GM23338 (cell line): ENCODE measurements around the gene MKNK2. TPM values are rescaled to one million over a fixed set of nuclear protein-coding genes. Genes with fewer than 3 reads are reported as not detected.

ENCODE experiments used
- ATAC-seq: fragments of 200-7000 bp; cut with Tn5 transposase; 3 replicates; pipeline ENCODE4 v1.9.1; 2020
- DNase-seq: peaks from one replicate; pipeline ENCODE4 v3.0.0-alpha.2; 2015; ENCODE audit warnings: low spot score
- H2AFZ ChIP-seq: fragments of 200-600 bp; sonication (generic); 2 replicates; pipeline ENCODE4 v1.8.0; 2016; ENCODE audit warnings: antibody characterized with exemption, mild to moderate bottlenecking, moderate library complexity
- H3F3A ChIP-seq: fragments of 200-600 bp; sonication (generic); replicated peaks from 2 replicates; pipeline ENCODE4 v1.8.0; 2017; ENCODE audit warnings: antibody characterized with exemption, mixed run types, low read depth
- H3K27ac ChIP-seq: fragments of 200-600 bp; sonication (generic); 2 replicates; pipeline ENCODE4 v1.6.1; 2016; ENCODE audit warnings: low read depth
- H3K27me3 ChIP-seq: fragments of 200-600 bp; sonication (generic); 2 replicates; pipeline ENCODE4 v1.8.0; 2016; ENCODE audit warnings: mild to moderate bottlenecking, mixed run types, moderate library complexity; ENCODE audit not compliant: insufficient read depth
- H3K36me3 ChIP-seq: fragments of 200-600 bp; sonication (generic); 2 replicates; pipeline ENCODE4 v1.8.0; 2016; ENCODE audit warnings: mild to moderate bottlenecking; ENCODE audit not compliant: insufficient read depth
- H3K4me1 ChIP-seq: fragments of 200-600 bp; sonication (generic); 2 replicates; pipeline ENCODE4 v1.8.0; 2016; ENCODE audit warnings: mild to moderate bottlenecking, moderate library complexity; ENCODE audit not compliant: insufficient read depth
- H3K4me2 ChIP-seq: fragments of 200-600 bp; sonication (generic); 2 replicates; pipeline ENCODE4 v1.7.1; 2017; ENCODE audit warnings: mixed run types
- H3K4me3 ChIP-seq: fragments of 200-600 bp; sonication (generic); 2 replicates; pipeline ENCODE4 v1.6.1; 2016; ENCODE audit warnings: mixed run types
- H3K79me2 ChIP-seq: fragments of 200-600 bp; sonication (generic); replicated peaks from 2 replicates; pipeline ENCODE4 v1.8.0; 2017; ENCODE audit warnings: mild to moderate bottlenecking; ENCODE audit not compliant: insufficient read depth
- H3K9me2 ChIP-seq: fragments of 200-600 bp; sonication (generic); 2 replicates; pipeline ENCODE4 v1.8.0; 2017; ENCODE audit not compliant: insufficient read depth
- H4K20me1 ChIP-seq: fragments of 200-600 bp; sonication (generic); replicated peaks from 2 replicates; pipeline ENCODE4 v1.8.0; 2017; ENCODE audit warnings: mild to moderate bottlenecking; ENCODE audit not compliant: insufficient read depth
- H3K27ac Mint-ChIP-seq: 2 replicates; pipeline ENCODE4 v1.8.0; 2020; ENCODE audit warnings: inconsistent platforms, mild to moderate bottlenecking, moderate library complexity, mixed read lengths
- H3K27me3 Mint-ChIP-seq: 3 replicates; pipeline ENCODE4 v1.8.0; 2022; ENCODE audit warnings: low read depth, mild to moderate bottlenecking, moderate library complexity, mixed read lengths, inconsistent platforms; ENCODE audit not compliant: insufficient read depth, poor library complexity
- H3K36me3 Mint-ChIP-seq: 3 replicates; pipeline ENCODE4 v1.8.0; 2021; ENCODE audit warnings: low read depth, mild to moderate bottlenecking, inconsistent platforms, moderate library complexity, mixed read lengths
- H3K4me1 Mint-ChIP-seq: 3 replicates; pipeline ENCODE4 v1.8.0; 2020; ENCODE audit warnings: mild to moderate bottlenecking, inconsistent platforms, mixed read lengths
- H3K4me3 Mint-ChIP-seq: 3 replicates; pipeline ENCODE4 v1.8.0; 2021; ENCODE audit warnings: moderate library complexity, mild to moderate bottlenecking, inconsistent platforms, mixed read lengths
- H3K9me3 Mint-ChIP-seq: 3 replicates; pipeline ENCODE4 v1.8.0; 2020; ENCODE audit warnings: moderate library complexity, mild to moderate bottlenecking, inconsistent platforms, mixed read lengths
- ETS1 ChIP-seq: IDR thresholded peaks from 2 replicates; pipeline ENCODE4 v1.6.1; 2016; ENCODE audit warnings: antibody characterized with exemption
- EZH2phosphoT487 ChIP-seq: fragments of 200-600 bp; sonication (generic); IDR thresholded peaks from one replicate; pipeline ENCODE4 v1.8.1; 2018; ENCODE audit warnings: antibody characterized with exemption; ENCODE audit not compliant: unreplicated experiment
- STAT1 ChIP-seq: IDR thresholded peaks from one replicate; pipeline ENCODE4 v1.6.1; 2016; ENCODE audit warnings: antibody characterized with exemption; ENCODE audit not compliant: unreplicated experiment
- polyA plus RNA-seq: library from polyadenylated mRNA; unstranded; fragments of >200 nt; fragmentation: Nextera tagmentation; extraction: Ambion mirVana; gene quantifications from 2 replicates; pipeline ENCODE4 v1.2.1, GENCODE V29; 2016
- total RNA-seq: library from RNA; depleted of rRNA; stranded (reverse); fragments of >200 nt; shearing (Covaris generic); gene quantifications from 2 replicates; pipeline ENCODE4 v1.2.3, GENCODE V29; 2014
- TF ChIP-seq, protein P1 (sequence below): IDR thresholded peaks from one replicate; pipeline ENCODE4 v1.6.1; 2018; ENCODE audit warnings: antibody characterized with exemption; ENCODE audit not compliant: unreplicated experiment
- TF ChIP-seq, protein P2 (sequence below): fragments of 250-450 bp; sonication (Bioruptor Pico); IDR thresholded peaks from 2 replicates; pipeline ENCODE4 v1.5.0; 2020; ENCODE audit warnings: mild to moderate bottlenecking, moderate library complexity
- TF ChIP-seq, protein P3 (sequence below), 2 experiments: fragments of 200-600 bp in 1 of 2; sonication (generic) in 1 of 2; conservative IDR thresholded peaks; 2 replicates each; pipeline versions ENCODE4 v1.5.1 to v1.6.1; 2016 to 2017; ENCODE audit warnings: antibody characterized with exemption in 2 of 2, low read depth in 2 of 2, mild to moderate bottlenecking in 2 of 2, moderate library complexity in 1 of 2

MKNK2 gene
- total and polyA plus RNA-seq, 2 experiments from 2014 or later: 71.0 to 159 TPM

DNA sequence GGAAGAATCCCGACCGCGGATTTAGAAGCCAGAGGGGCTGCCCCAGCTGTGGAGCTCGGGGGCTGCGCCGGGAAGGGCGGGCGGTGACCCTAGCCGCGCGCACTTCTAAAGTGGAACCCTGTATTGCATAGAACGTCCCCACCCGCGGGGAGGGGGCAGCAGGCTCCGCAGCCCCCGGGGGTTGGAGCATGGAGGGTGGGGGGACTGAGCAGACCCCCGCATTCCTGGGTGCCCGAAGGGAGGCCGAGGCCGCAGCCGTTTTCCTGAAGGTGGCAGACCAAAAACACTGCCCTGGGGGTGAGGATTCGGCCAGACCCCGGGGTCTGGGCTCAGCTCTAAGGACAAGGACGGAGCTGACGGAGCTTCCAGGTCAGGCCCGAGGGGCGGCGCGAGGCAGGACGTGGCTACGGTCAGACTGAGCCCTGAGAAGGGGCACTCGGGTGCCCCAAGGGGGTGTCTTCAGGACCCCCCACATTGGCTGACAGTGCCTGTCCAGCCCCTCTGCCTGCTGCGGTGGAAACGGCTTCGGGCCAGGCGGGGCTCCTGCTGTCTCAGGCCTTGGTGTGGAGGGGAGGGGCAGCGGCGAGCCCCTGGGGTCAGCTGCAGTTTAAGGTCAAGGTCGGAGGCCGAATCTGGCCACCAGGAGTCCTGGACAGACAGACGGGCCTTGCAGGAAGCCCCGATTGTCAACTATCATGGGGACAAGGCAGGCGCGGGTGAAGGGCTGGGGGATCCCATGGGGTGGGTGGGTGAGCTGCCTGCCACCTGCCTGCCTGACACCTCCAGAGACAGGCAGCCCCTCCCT, 12.6 kb downstream of the MKNK2 start:
- H3K4me2 ChIP-seq: no peak overlapping the region
- no peak overlapping the region for H3K27ac Mint-ChIP-seq
- H3F3A ChIP-seq: peaks cover 37% of the 10 kb centered on the region
- 0 out of 2 replicates have a peak, but pooled peaks cover 3% of the 10 kb centered on the region for H3K79me2 ChIP-seq
- peaks cover 18% of the 10 kb centered on the region; the same call in 2 of the 3 replicates for H3K36me3 Mint-ChIP-seq
- H3K4me1 ChIP-seq: peaks cover 12% of the 10 kb centered on the region
- no peak overlapping the region for H3K4me3 ChIP-seq
- no peak overlapping the region for H2AFZ ChIP-seq
- H3K27me3 ChIP-seq: no peaks in the 10 kb centered on the region
- H3K27ac ChIP-seq: peak overlapping the region; percentile 63; the same call in 1 of the 2 replicates
- peaks cover 19% of the 10 kb centered on the region for H3K27me3 Mint-ChIP-seq
- no peak for TF ChIP-seq EZH2phosphoT487
- TF ChIP-seq STAT1: no peak
- TF ChIP-seq ETS1: no peak
- TF ChIP-seq, protein P1, sequence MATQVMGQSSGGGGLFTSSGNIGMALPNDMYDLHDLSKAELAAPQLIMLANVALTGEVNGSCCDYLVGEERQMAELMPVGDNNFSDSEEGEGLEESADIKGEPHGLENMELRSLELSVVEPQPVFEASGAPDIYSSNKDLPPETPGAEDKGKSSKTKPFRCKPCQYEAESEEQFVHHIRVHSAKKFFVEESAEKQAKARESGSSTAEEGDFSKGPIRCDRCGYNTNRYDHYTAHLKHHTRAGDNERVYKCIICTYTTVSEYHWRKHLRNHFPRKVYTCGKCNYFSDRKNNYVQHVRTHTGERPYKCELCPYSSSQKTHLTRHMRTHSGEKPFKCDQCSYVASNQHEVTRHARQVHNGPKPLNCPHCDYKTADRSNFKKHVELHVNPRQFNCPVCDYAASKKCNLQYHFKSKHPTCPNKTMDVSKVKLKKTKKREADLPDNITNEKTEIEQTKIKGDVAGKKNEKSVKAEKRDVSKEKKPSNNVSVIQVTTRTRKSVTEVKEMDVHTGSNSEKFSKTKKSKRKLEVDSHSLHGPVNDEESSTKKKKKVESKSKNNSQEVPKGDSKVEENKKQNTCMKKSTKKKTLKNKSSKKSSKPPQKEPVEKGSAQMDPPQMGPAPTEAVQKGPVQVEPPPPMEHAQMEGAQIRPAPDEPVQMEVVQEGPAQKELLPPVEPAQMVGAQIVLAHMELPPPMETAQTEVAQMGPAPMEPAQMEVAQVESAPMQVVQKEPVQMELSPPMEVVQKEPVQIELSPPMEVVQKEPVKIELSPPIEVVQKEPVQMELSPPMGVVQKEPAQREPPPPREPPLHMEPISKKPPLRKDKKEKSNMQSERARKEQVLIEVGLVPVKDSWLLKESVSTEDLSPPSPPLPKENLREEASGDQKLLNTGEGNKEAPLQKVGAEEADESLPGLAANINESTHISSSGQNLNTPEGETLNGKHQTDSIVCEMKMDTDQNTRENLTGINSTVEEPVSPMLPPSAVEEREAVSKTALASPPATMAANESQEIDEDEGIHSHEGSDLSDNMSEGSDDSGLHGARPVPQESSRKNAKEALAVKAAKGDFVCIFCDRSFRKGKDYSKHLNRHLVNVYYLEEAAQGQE: no peak
- TF ChIP-seq, protein P2, sequence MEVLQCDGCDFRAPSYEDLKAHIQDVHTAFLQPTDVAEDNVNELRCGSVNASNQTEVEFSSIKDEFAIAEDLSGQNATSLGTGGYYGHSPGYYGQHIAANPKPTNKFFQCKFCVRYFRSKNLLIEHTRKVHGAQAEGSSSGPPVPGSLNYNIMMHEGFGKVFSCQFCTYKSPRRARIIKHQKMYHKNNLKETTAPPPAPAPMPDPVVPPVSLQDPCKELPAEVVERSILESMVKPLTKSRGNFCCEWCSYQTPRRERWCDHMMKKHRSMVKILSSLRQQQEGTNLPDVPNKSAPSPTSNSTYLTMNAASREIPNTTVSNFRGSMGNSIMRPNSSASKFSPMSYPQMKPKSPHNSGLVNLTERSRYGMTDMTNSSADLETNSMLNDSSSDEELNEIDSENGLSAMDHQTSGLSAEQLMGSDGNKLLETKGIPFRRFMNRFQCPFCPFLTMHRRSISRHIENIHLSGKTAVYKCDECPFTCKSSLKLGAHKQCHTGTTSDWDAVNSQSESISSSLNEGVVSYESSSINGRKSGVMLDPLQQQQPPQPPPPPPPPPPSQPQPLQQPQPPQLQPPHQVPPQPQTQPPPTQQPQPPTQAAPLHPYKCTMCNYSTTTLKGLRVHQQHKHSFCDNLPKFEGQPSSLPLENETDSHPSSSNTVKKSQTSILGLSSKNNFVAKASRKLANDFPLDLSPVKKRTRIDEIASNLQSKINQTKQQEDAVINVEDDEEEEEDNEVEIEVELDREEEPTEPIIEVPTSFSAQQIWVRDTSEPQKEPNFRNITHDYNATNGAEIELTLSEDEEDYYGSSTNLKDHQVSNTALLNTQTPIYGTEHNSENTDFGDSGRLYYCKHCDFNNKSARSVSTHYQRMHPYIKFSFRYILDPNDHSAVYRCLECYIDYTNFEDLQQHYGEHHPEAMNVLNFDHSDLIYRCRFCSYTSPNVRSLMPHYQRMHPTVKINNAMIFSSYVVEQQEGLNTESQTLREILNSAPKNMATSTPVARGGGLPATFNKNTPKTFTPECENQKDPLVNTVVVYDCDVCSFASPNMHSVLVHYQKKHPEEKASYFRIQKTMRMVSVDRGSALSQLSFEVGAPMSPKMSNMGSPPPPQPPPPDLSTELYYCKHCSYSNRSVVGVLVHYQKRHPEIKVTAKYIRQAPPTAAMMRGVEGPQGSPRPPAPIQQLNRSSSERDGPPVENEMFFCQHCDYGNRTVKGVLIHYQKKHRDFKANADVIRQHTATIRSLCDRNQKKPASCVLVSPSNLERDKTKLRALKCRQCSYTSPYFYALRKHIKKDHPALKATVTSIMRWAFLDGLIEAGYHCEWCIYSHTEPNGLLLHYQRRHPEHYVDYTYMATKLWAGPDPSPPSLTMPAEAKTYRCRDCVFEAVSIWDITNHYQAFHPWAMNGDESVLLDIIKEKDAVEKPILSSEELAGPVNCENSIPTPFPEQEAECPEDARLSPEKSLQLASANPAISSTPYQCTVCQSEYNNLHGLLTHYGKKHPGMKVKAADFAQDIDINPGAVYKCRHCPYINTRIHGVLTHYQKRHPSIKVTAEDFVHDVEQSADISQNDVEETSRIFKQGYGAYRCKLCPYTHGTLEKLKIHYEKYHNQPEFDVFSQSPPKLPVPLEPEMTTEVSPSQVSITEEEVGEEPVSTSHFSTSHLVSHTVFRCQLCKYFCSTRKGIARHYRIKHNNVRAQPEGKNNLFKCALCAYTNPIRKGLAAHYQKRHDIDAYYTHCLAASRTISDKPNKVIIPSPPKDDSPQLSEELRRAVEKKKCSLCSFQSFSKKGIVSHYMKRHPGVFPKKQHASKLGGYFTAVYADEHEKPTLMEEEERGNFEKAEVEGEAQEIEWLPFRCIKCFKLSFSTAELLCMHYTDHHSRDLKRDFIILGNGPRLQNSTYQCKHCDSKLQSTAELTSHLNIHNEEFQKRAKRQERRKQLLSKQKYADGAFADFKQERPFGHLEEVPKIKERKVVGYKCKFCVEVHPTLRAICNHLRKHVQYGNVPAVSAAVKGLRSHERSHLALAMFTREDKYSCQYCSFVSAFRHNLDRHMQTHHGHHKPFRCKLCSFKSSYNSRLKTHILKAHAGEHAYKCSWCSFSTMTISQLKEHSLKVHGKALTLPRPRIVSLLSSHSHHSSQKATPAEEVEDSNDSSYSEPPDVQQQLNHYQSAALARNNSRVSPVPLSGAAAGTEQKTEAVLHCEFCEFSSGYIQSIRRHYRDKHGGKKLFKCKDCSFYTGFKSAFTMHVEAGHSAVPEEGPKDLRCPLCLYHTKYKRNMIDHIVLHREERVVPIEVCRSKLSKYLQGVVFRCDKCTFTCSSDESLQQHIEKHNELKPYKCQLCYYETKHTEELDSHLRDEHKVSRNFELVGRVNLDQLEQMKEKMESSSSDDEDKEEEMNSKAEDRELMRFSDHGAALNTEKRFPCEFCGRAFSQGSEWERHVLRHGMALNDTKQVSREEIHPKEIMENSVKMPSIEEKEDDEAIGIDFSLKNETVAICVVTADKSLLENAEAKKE (CRISPR knock-in tag): no peak
- TF ChIP-seq, protein P3, sequence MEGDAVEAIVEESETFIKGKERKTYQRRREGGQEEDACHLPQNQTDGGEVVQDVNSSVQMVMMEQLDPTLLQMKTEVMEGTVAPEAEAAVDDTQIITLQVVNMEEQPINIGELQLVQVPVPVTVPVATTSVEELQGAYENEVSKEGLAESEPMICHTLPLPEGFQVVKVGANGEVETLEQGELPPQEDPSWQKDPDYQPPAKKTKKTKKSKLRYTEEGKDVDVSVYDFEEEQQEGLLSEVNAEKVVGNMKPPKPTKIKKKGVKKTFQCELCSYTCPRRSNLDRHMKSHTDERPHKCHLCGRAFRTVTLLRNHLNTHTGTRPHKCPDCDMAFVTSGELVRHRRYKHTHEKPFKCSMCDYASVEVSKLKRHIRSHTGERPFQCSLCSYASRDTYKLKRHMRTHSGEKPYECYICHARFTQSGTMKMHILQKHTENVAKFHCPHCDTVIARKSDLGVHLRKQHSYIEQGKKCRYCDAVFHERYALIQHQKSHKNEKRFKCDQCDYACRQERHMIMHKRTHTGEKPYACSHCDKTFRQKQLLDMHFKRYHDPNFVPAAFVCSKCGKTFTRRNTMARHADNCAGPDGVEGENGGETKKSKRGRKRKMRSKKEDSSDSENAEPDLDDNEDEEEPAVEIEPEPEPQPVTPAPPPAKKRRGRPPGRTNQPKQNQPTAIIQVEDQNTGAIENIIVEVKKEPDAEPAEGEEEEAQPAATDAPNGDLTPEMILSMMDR (conservative IDR thresholded peaks at IDR 0.05; ENCODE audit: low read depth in 2 of 2): no peak
- H3K4me1 Mint-ChIP-seq: peaks cover 12% of the 10 kb centered on the region; the same call in 2 of the 3 replicates
- ATAC-seq (no peak), DNase-seq (no peak)
- H3K9me2 ChIP-seq: no peaks in the 10 kb centered on the region
- peaks cover 8% of the 10 kb centered on the region; the same call in 1 of the 2 replicates for H3K36me3 ChIP-seq
- no peak overlapping the region for H3K4me3 Mint-ChIP-seq
- peaks cover 6% of the 10 kb centered on the region for H4K20me1 ChIP-seq
- peaks cover 10% of the 10 kb centered on the region; the same call in 2 of the 3 replicates for H3K9me3 Mint-ChIP-seq
